Measurements from ENCODE around the gene DNAAF5. TPM values are rescaled to one million over a fixed set of nuclear protein-coding genes. Genes with fewer than 3 reads are reported as not detected.

DNAAF5 gene
- polyA plus RNA-seq, 3 donors = 39.8 to 43.8 (median 39.9) TPM

DNA sequence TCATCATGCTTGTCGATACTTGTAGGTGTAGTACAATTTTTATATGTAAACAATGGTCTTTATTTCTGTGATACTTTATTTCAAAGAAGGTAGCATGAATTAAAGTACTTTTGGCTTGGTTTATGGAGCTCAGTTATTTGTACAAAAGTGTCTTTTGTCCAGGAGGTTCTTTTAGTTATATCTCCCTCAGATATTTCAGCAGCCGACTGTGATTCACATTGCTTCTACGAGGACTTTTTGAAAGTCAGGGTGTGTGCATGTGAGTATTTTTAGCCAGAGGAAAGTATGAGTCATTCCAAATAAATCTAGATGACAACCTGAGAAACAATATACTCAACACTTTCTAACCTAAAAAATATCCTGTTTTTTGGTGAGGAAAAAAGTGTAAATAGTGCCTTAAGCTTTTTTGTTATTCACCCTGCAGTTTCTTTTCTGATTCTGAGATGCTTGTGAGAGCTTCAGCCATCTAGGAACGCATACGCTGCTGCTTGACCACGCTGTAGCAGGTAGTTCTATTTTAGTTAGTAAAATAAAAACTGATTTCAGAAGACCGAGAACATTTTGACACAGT, 105.2 kb downstream of the DNAAF5 start:
- DNase-seq = peak; percentile 69

GRCh38 chr7:832167-832967, 105.9 kb downstream of the DNAAF5 start, which contains the start of gene SUN1:
Gene SUN1 (plus strand): TSS chr7:832476. CDS start chr7:832525, 49 bp downstream.
- DNase-seq = peak; percentile 69

- no peak for DNase-seq
Measured at GRCh38 chr7:832968-833424, 106.5 kb downstream of the DNAAF5 start.

GRCh38 chr7:833601-834258, 107.2 kb downstream of the DNAAF5 start:
- DNase-seq = no peak

DNA sequence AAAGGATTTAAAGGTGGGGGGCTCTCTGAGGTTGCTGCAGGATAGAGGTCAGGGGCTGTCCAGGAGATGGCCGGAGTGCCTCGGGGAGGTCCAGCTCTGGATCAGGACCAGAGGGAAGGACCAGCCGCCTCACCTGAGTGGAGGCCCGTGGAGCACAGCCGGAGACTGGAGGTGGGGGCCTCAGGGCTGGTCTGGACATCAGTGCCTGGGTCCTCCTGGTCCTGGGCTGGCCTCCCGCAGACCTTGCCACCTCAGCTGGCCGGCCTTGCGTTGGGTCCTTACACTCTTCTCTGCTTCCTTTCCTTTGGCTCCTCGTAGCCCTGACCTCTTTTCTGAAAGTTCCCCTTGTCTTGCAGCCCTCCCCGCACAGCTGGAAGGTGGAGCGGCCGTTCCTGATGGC, 107.8 kb downstream of the DNAAF5 start:
- DNase-seq = no peak

DNA sequence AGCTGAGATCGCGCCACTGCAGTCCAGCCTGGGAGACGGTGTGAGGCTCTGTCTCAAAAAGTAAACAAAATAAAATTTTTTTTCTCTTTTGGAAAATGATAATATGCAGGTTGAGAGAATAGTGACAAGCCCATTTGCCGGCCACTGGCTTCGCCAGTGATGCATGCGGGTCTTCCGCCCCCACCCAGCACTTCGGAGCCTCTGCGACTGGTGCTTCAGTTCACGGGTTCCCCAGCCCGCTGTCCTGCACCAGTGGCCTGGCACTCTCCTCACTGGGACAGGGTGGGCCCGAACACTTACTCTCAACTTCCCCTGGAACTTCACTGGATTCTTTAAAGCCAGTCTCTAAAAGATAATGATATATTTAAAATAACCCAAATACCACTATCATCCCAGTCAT, 108.5 kb downstream of the DNAAF5 start:
- no peak for DNase-seq

GRCh38 chr7:835485-836401, 109.2 kb downstream of the DNAAF5 start:
- DNase-seq = peak; percentile 58

Other genes with a start within 250 kb of the DNAAF5 start
- 10 to 100 TPM; 46.8 to 54.5 (median 47.9) TPM for gene PDGFA, start 206.9 kb upstream of the DNAAF5 start, polyA plus RNA-seq (ENCODE audit: insufficient read length in 3 of 3)
- 10 to 100 TPM; 38.9 to 42.7 (median 39.9) TPM for gene PRKAR1B, start 582 bp downstream of the DNAAF5 start, polyA plus RNA-seq (ENCODE audit: insufficient read length in 3 of 3)
- 100 to 1,000 TPM; 122 to 172 (median 168) TPM for gene SUN1, start 105.8 kb downstream of the DNAAF5 start, polyA plus RNA-seq (ENCODE audit: insufficient read length in 3 of 3)
- 10 to 100 TPM; 45.2 to 62.0 (median 61.0) TPM for gene GET4, start 149.9 kb downstream of the DNAAF5 start, polyA plus RNA-seq (ENCODE audit: insufficient read length in 3 of 3)
- 10 to 100 TPM; 13.6 to 22.9 (median 17.3) TPM for gene ADAP1, start 228.0 kb downstream of the DNAAF5 start, polyA plus RNA-seq (ENCODE audit: insufficient read length in 3 of 3)
- 10 to 100 TPM; 10.5 to 17.3 (median 16.3) TPM for gene COX19, start 248.8 kb downstream of the DNAAF5 start, polyA plus RNA-seq (ENCODE audit: insufficient read length in 3 of 3)

Measured in renal pelvis (tissue), 4 donors.